Common myeloid progenitor, CD34-positive (primary cell): Measurements from ENCODE around the gene ORMDL1.
"Not testable (repeated sequence)": the region's sequence is repeated elsewhere in the genome, so short reads cannot be mapped to it uniquely, and the experiment has no call there.

Experiments used
- CTCF ChIA-PET: fragments of 350-600 bp; sonication (Branson Sonifier 250); formaldehyde crosslinking; loops from one replicate; lab custom pipeline; 2021; ENCODE audit warnings: antibody characterized with exemption; lab: Charles Lee
- POLR2A ChIA-PET: fragments of 350-600 bp; sonication (Branson Sonifier 250); formaldehyde crosslinking; loops from one replicate; lab custom pipeline; 2021; ENCODE audit warnings: antibody characterized with exemption; lab: Charles Lee
- DNase-seq, 3 donors: peaks; one replicate each; pipeline versions ENCODE4 v3.0.0 to v3.0.0-alpha.2; 2013
- H3K27ac ChIP-seq, 2 experiments: 1 replicate in 1 of 2; 2 replicates in 1 of 2; pipeline ENCODE4 v1.7.0; 2013; ENCODE audit warnings: inconsistent platforms in 2 of 2, low read length in 2 of 2, mild to moderate bottlenecking in 2 of 2, low read depth in 1 of 2, moderate library complexity in 1 of 2; ENCODE audit not compliant: severe bottlenecking in 2 of 2, insufficient read depth in 1 of 2, poor library complexity in 1 of 2
- H3K27me3 ChIP-seq, 5 experiments: replicated peaks in 2 of 5; 1 replicate in 3 of 5; 2 replicates in 2 of 5; pipeline versions ENCODE4 v1.6.1 to v1.7.0; 2013; ENCODE audit warnings: low read length in 4 of 5, mild to moderate bottlenecking in 2 of 5, moderate library complexity in 2 of 5, inconsistent platforms in 1 of 5; ENCODE audit not compliant: insufficient read depth in 5 of 5, control insufficient read depth in 4 of 5
- H3K36me3 ChIP-seq, 4 experiments: 1 replicate in 2 of 4; 2 replicates in 2 of 4; pipeline versions ENCODE4 v1.6.1 to v1.7.0; 2013; ENCODE audit warnings: low read length in 3 of 4, control low read depth in 1 of 4, mild to moderate bottlenecking in 1 of 4; ENCODE audit not compliant: control insufficient read depth in 4 of 4, insufficient read depth in 4 of 4
- H3K4me1 ChIP-seq, 4 experiments: 1 replicate in 3 of 4; 2 replicates in 1 of 4; pipeline versions ENCODE4 v1.6.1 to v1.7.1; 2013; ENCODE audit warnings: low read length in 3 of 4, mild to moderate bottlenecking in 3 of 4, control low read depth in 1 of 4, inconsistent platforms in 1 of 4, moderate library complexity in 1 of 4; ENCODE audit not compliant: control insufficient read depth in 4 of 4, insufficient read depth in 4 of 4; ENCODE audit errors: control extremely low read depth in 1 of 4
- H3K4me3 ChIP-seq, 7 experiments: 1 replicate in 4 of 7; 2 replicates in 3 of 7; pipeline versions ENCODE4 v1.5.1 to v1.7.0; 2013; ENCODE audit warnings: mild to moderate bottlenecking in 7 of 7, low read length in 6 of 7, moderate library complexity in 6 of 7, inconsistent platforms in 2 of 7, low read depth in 2 of 7, control low read depth in 1 of 7; ENCODE audit not compliant: insufficient read depth in 4 of 7, control insufficient read depth in 1 of 7; ENCODE audit errors: extremely low read depth in 1 of 7
- H3K9me3 ChIP-seq, 5 experiments: 1 replicate in 4 of 5; 2 replicates in 1 of 5; pipeline versions ENCODE4 v1.6.1 to v1.7.1; 2013; ENCODE audit warnings: low read length in 4 of 5, mild to moderate bottlenecking in 2 of 5, inconsistent platforms in 1 of 5, low read depth in 1 of 5, moderate library complexity in 1 of 5; ENCODE audit not compliant: control insufficient read depth in 4 of 5, insufficient read depth in 2 of 5; ENCODE audit errors: control extremely low read depth in 1 of 5
- WGBS: methylation state at CpG from one replicate; pipeline ENCODE4 v1.1.5; 2013; ENCODE audit not compliant: insufficient coverage; 5-methylcytosine and 5-hydroxymethylcytosine counted together

ORMDL1 gene

GRCh38 chr2:189772212-189772611 is 11.9 kb downstream of the ORMDL1 start:
- H3K4me1 ChIP-seq: no peaks in the 10 kb centered on the region
- 100% methylated on average over 1 of the region's 1 CpG for WGBS
- no peak for DNase-seq
- peaks cover 17 to 49% (median 41%) of the 10 kb centered on the region in 4 experiments for H3K36me3 ChIP-seq
- no peaks in the 10 kb centered on the region for H3K9me3 ChIP-seq
- no peak overlapping the region for H3K4me3 ChIP-seq
- H3K27ac ChIP-seq: no peak overlapping the region
- ChIA-PET POLR2A (no interaction called here), CTCF (interaction anchor here (0.6 to 3.5 kb wide), 4 partner anchors 9 to 1098 kb away, joined by 3 to 15 read pairs (median 3); partner anchors contain the start of gene OSGEPL1)
- H3K27me3 ChIP-seq: no peaks in the 10 kb centered on the region

- no peaks in the 10 kb centered on the region for H3K4me1 ChIP-seq
- no peaks in the 10 kb centered on the region for H3K9me3 ChIP-seq
- H3K27ac ChIP-seq: peak overlapping the region in 1 of 2 experiments; percentile 50
- CTCF ChIA-PET: interaction anchor here (3.5 kb wide), 1 partner anchor 8 kb away, joined by 15 read pairs; the partner anchor contains the start of gene OSGEPL1
- no peak overlapping the region for H3K4me3 ChIP-seq
- peaks cover 25 to 46% (median 40%) of the 10 kb centered on the region in 4 experiments for H3K36me3 ChIP-seq
- DNase-seq: no peak
- POLR2A ChIA-PET: no interaction called here
- 100% methylated on average over 1 of the region's 6 CpGs for WGBS
- H3K27me3 ChIP-seq: no peaks in the 10 kb centered on the region
Measured at GRCh38 chr2:189770590-189771322, 13.4 kb downstream of the ORMDL1 start.

- Histone ChIP-seq H3K27me3 (no peaks in the 10 kb centered on the region), H3K36me3 (peaks cover 6 to 13% (median 8%) of the 10 kb centered on the region in 4 experiments), H3K4me1 (peaks cover 9 to 25% (median 16%) of the 10 kb centered on the region in 4 experiments), H3K4me3 (peak overlapping the region in 3 of 7 experiments; percentile 85 to 99 (median 97)), H3K27ac (peak overlapping the region; percentile 75 to 88), H3K9me3 (no peaks in the 10 kb centered on the region)
- POLR2A ChIA-PET: interaction anchor here (2.1 kb wide), 1 partner anchor 20 kb away, joined by 14 read pairs; the partner anchor contains the start of genes ORMDL1 and PMS1
- DNase-seq: peak in 2 of 3 donors; percentile 32 to 38
- CTCF ChIA-PET: interaction anchor here (0.6 to 5.3 kb wide), 8 partner anchors 9 to 114 kb away, joined by 3 to 49 read pairs (median 10); partner anchors contain the start of genes ANKAR and ASNSD1
- 100% methylated on average over 1 of the region's 4 CpGs for WGBS
Measured at GRCh38 chr2:189763908-189764661, 20.1 kb downstream of the ORMDL1 start.

- CTCF ChIA-PET: interaction anchor here (0.6 to 5.3 kb wide), 22 partner anchors 10 to 1273 kb away, joined by 3 to 49 read pairs (median 4); partner anchors contain the start of genes ASNSD1, ORMDL1, PMS1 and SLC40A1
- Histone ChIP-seq H3K27me3 (no peaks in the 10 kb centered on the region), H3K36me3 (peaks cover 6 to 11% (median 9%) of the 10 kb centered on the region in 4 experiments), H3K4me3 (peak within 1 kb of the TSS; percentile 81 to 99 (median 85)), H3K27ac (peak within 1 kb of the TSS; percentile 75 to 88), H3K4me1 (peaks cover 9 to 25% (median 16%) of the 10 kb centered on the region in 4 experiments), H3K9me3 (no peaks in the 10 kb centered on the region)
- WGBS: 0% methylated on average over 25 of the region's 33 CpGs
- peak; percentile 98 to 99 (median 99) for DNase-seq
- POLR2A ChIA-PET: interaction anchor here (0.7 to 2.1 kb wide), 3 partner anchors 21 to 101 kb away, joined by 3 to 14 read pairs (median 3); partner anchors contain the start of genes ASNSD1, ORMDL1 and PMS1
Measured at GRCh38 chr2:189762551-189763298, 21.4 kb downstream of the ORMDL1 start, which contains the start of gene OSGEPL1. Gene OSGEPL1 (minus strand): TSS chr2:189762792. CDS start chr2:189761640, 1,152 bp downstream.

GRCh38 chr2:189762229-189762550 is 21.9 kb downstream of the ORMDL1 start:
- H3K27ac ChIP-seq: peak overlapping the region; percentile 75 to 88
- 0% methylated on average over 5 of the region's 7 CpGs for WGBS
- peaks cover 9 to 25% (median 16%) of the 10 kb centered on the region in 4 experiments for H3K4me1 ChIP-seq
- H3K9me3 ChIP-seq: no peaks in the 10 kb centered on the region
- peaks cover 6 to 13% (median 9%) of the 10 kb centered on the region in 4 experiments for H3K36me3 ChIP-seq
- ChIA-PET CTCF (interaction anchor here (0.9 to 5.3 kb wide), 16 partner anchors 11 to 308 kb away, joined by 3 to 49 read pairs (median 6); partner anchors contain the start of genes ASNSD1, ORMDL1, PMS1 and SLC40A1), POLR2A (interaction anchor here (0.7 to 2.1 kb wide), 3 partner anchors 22 to 101 kb away, joined by 3 to 14 read pairs (median 3); partner anchors contain the start of genes ASNSD1, ORMDL1 and PMS1)
- H3K27me3 ChIP-seq: no peaks in the 10 kb centered on the region
- no peak for DNase-seq
- H3K4me3 ChIP-seq: peak overlapping the region; percentile 81 to 99 (median 85)

GRCh38 chr2:189760154-189760553 is 24.0 kb downstream of the ORMDL1 start:
- H3K4me1 ChIP-seq: peaks cover 9 to 25% (median 16%) of the 10 kb centered on the region in 4 experiments
- 100% methylated on average over 4 of the region's 19 CpGs for WGBS
- H3K36me3 ChIP-seq, DNase-seq, POLR2A ChIA-PET, H3K27ac ChIP-seq, H3K4me3 ChIP-seq, H3K27me3 ChIP-seq, H3K9me3 ChIP-seq: not testable (repeated sequence)
- CTCF ChIA-PET: interaction anchor here (1.0 to 5.3 kb wide), 5 partner anchors 9 to 86 kb away, joined by 3 to 49 read pairs (median 3); no protein-coding TSS in a partner anchor
